Glomerular visceral epithelial cell (primary cell): ENCODE measurements around the gene VPS35.
A peak's percentile ranks its signal among the peaks of the same experiment; 100 is the strongest.
"Not testable (repeated sequence)": the region's sequence is repeated elsewhere in the genome, so short reads cannot be mapped to it uniquely, and the experiment has no call there.

Experiments
- DNase-seq: peaks from one replicate; pipeline ENCODE4 v3.0.0-alpha.2; 2016; ENCODE audit errors: extremely low spot score

The VPS35 gene

GRCh38 chr16:46658925-46659324 lies 30.1 kb downstream of the VPS35 start:
- no peak for DNase-seq

GRCh38 chr16:46651305-46651704 lies 37.7 kb downstream of the VPS35 start:
- DNase-seq: no peak

- DNase-seq: no peak
Observed at GRCh38 chr16:46650254-46650623, 38.7 kb downstream of the VPS35 start.

- DNase-seq: no peak
Observed at GRCh38 chr16:46649588-46650253, 39.3 kb downstream of the VPS35 start.

- DNase-seq: no peak
Observed at GRCh38 chr16:46648656-46649055, 40.3 kb downstream of the VPS35 start.

GRCh38 chr16:46638947-46639925 lies 49.7 kb downstream of the VPS35 start:
- peak; percentile 20 for DNase-seq

- DNase-seq: no peak
Observed at GRCh38 chr16:46632778-46633733, 55.9 kb downstream of the VPS35 start.

- peak; percentile 9 for DNase-seq
Observed at GRCh38 chr16:46629331-46630219, 59.4 kb downstream of the VPS35 start.

- no peak for DNase-seq
Observed at GRCh38 chr16:46627746-46628145, 61.2 kb downstream of the VPS35 start.

GRCh38 chr16:46626681-46627080 lies 62.3 kb downstream of the VPS35 start:
- DNase-seq: not testable (repeated sequence)

GRCh38 chr16:46624862-46625261 lies 64.1 kb downstream of the VPS35 start:
- not testable (repeated sequence) for DNase-seq

GRCh38 chr16:46623707-46624106 lies 65.3 kb downstream of the VPS35 start:
- DNase-seq: not testable (repeated sequence)

GRCh38 chr16:46623246-46623645 lies 65.7 kb downstream of the VPS35 start:
- not testable (repeated sequence) for DNase-seq

- DNase-seq: no peak
Observed at GRCh38 chr16:46621934-46622676, 66.9 kb downstream of the VPS35 start.

GRCh38 chr16:46621006-46621933 lies 67.7 kb downstream of the VPS35 start, which contains the start of gene SHCBP1:
Gene SHCBP1, minus strand, starts transcription at chr16:46621379. Its CDS starts 20 bp downstream, at chr16:46621359.
- DNase-seq: peak; percentile 82

- DNase-seq: no peak
Observed at GRCh38 chr16:46620266-46621005, 68.5 kb downstream of the VPS35 start.

- DNase-seq: no peak
Observed at GRCh38 chr16:46618516-46618915, 70.5 kb downstream of the VPS35 start.

- DNase-seq: no peak
Observed at GRCh38 chr16:46614006-46614405, 75.0 kb downstream of the VPS35 start.
